ENCODE results near the gene PON2. TPM values are rescaled to one million over a fixed set of nuclear protein-coding genes. Genes with fewer than 3 reads are reported as not detected.

PON2 gene
- total and polyA plus RNA-seq, 2 of the 13 experiments (the other 11 are each of a cell fraction or from before 2014, with no cell fraction given) = 202 to 217 TPM

DNA sequence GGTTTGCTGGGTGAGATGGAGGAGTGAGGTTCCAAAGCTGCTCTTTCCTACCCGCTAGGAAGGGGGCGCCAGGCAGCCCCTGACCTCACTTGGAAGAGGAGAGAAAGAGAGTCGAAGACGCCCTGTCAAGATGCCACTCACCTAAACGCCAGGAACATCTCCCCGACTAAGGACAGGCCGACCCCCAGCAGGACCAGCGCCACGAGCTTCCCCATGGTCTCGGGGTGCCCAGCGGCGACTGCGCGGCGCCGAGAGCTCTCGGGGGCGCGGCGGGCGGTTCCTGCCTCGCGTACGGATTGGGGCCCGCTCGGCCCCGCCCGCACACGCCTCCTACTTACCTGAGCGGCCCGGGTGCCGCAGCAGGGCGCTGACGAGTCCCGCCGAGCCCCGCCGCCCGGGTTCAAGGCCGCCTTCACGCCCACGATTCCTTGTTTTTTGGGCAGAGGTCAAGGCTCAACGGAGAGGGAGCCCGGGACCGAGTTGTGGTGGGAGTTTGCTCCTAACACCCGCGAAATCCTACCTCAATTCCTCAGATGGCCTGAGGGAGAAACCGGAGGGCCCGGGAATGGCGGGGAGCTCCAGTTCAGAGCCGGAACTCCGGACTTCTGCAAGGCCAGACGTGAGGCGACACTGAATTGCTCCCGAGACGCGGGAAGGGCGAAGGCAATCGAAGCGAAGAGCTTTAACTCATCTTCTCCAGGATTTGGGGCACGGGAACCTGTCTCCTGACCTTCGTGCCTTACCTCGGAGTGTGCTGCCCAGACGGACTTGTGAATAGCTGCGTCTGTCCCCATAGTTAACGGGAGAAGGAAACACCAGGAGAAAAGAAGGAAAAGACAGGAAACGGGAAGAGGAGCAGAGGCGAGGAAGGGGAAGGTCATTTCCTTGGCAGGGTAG is 38.4 kb downstream of the PON2 start, which contains the start of gene PON3 (continued):
- TF ChIP-seq, protein P1, sequence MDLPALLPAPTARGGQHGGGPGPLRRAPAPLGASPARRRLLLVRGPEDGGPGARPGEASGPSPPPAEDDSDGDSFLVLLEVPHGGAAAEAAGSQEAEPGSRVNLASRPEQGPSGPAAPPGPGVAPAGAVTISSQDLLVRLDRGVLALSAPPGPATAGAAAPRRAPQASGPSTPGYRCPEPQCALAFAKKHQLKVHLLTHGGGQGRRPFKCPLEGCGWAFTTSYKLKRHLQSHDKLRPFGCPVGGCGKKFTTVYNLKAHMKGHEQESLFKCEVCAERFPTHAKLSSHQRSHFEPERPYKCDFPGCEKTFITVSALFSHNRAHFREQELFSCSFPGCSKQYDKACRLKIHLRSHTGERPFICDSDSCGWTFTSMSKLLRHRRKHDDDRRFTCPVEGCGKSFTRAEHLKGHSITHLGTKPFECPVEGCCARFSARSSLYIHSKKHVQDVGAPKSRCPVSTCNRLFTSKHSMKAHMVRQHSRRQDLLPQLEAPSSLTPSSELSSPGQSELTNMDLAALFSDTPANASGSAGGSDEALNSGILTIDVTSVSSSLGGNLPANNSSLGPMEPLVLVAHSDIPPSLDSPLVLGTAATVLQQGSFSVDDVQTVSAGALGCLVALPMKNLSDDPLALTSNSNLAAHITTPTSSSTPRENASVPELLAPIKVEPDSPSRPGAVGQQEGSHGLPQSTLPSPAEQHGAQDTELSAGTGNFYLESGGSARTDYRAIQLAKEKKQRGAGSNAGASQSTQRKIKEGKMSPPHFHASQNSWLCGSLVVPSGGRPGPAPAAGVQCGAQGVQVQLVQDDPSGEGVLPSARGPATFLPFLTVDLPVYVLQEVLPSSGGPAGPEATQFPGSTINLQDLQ (CRISPR knock-in tag; IDR thresholded peaks at IDR 0.05) = peak; percentile 64
- TF ChIP-seq AGO2 (optimal IDR thresholded peaks at IDR 0.05; ENCODE audit: low read depth, low read length) (peak; percentile 33), GATAD1 (CRISPR knock-in tag; IDR thresholded peaks at IDR 0.05) (peak; percentile 35; the same call in 1 of the 2 replicates), HDAC6 (IDR thresholded peaks at IDR 0.05; ENCODE audit: low read depth, low read length) (no peak), ZNF253 (CRISPR knock-in tag; IDR thresholded peaks at IDR 0.05; ENCODE audit: borderline replicate concordance) (no peak), RCOR2 (CRISPR knock-in tag; IDR thresholded peaks at IDR 0.05) (no peak), U2AF2 (IDR thresholded peaks at IDR 0.05; ENCODE audit: low read depth, low read length) (no peak), RFX3 (CRISPR knock-in tag; IDR thresholded peaks at IDR 0.05) (no peak), ZNF768 (CRISPR knock-in tag; IDR thresholded peaks at IDR 0.05) (peak; percentile 40; the same call in 1 of the 2 replicates), ZFP1 (CRISPR knock-in tag; IDR thresholded peaks at IDR 0.05) (no peak), NCOR1 (IDR thresholded peaks at IDR 0.05; ENCODE audit: borderline replicate concordance, low read length) (peak; percentile 16; the same call in 1 of the 2 replicates), TAF15 (IDR thresholded peaks at IDR 0.05; ENCODE audit: low read depth, low read length, poor library complexity, severe bottlenecking) (no peak), ZNF878 (CRISPR knock-in tag; IDR thresholded peaks at IDR 0.05) (0 out of 2 replicates have a peak, but pooled peaks have one; percentile 10), RORA (CRISPR knock-in tag; IDR thresholded peaks at IDR 0.05) (no peak), PHF5A (CRISPR knock-in tag; IDR thresholded peaks at IDR 0.05; ENCODE audit: low read depth, unreplicated experiment) (no peak)
- TF ChIP-seq, protein P2, sequence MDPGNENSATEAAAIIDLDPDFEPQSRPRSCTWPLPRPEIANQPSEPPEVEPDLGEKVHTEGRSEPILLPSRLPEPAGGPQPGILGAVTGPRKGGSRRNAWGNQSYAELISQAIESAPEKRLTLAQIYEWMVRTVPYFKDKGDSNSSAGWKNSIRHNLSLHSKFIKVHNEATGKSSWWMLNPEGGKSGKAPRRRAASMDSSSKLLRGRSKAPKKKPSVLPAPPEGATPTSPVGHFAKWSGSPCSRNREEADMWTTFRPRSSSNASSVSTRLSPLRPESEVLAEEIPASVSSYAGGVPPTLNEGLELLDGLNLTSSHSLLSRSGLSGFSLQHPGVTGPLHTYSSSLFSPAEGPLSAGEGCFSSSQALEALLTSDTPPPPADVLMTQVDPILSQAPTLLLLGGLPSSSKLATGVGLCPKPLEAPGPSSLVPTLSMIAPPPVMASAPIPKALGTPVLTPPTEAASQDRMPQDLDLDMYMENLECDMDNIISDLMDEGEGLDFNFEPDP (CRISPR knock-in tag; conservative IDR thresholded peaks at IDR 0.05) = 0 out of 2 replicates have a peak, but pooled peaks have one; percentile 69
- TF ChIP-seq, protein P3, sequence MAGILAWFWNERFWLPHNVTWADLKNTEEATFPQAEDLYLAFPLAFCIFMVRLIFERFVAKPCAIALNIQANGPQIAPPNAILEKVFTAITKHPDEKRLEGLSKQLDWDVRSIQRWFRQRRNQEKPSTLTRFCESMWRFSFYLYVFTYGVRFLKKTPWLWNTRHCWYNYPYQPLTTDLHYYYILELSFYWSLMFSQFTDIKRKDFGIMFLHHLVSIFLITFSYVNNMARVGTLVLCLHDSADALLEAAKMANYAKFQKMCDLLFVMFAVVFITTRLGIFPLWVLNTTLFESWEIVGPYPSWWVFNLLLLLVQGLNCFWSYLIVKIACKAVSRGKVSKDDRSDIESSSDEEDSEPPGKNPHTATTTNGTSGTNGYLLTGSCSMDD (CRISPR knock-in tag; IDR thresholded peaks at IDR 0.05) = no peak
- TF ChIP-seq, protein P4, sequence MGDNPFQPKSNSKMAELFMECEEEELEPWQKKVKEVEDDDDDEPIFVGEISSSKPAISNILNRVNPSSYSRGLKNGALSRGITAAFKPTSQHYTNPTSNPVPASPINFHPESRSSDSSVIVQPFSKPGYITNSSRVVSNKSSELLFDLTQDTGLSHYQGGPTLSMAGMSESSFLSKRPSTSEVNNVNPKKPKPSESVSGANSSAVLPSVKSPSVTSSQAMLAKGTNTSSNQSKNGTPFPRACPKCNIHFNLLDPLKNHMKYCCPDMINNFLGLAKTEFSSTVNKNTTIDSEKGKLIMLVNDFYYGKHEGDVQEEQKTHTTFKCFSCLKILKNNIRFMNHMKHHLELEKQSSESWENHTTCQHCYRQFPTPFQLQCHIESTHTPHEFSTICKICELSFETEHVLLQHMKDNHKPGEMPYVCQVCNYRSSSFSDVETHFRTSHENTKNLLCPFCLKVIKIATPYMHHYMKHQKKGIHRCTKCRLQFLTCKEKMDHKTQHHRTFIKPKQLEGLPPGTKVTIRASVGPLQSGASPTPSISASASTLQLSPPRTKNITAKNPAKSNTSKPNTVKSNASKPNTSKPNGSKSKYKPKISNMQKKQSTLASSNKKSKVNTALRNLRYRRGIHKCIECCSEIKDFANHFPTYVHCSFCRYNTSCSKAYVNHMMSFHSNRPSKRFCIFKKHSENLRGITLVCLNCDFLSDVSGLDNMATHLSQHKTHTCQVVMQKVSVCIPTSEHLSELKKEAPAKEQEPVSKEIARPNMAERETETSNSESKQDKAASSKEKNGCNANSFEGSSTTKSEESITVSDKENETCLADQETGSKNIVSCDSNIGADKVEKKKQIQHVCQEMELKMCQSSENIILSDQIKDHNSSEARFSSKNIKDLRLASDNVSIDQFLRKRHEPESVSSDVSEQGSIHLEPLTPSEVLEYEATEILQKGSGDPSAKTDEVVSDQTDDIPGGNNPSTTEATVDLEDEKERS (CRISPR knock-in tag; IDR thresholded peaks at IDR 0.05) = no peak
- TF ChIP-seq, protein P5, sequence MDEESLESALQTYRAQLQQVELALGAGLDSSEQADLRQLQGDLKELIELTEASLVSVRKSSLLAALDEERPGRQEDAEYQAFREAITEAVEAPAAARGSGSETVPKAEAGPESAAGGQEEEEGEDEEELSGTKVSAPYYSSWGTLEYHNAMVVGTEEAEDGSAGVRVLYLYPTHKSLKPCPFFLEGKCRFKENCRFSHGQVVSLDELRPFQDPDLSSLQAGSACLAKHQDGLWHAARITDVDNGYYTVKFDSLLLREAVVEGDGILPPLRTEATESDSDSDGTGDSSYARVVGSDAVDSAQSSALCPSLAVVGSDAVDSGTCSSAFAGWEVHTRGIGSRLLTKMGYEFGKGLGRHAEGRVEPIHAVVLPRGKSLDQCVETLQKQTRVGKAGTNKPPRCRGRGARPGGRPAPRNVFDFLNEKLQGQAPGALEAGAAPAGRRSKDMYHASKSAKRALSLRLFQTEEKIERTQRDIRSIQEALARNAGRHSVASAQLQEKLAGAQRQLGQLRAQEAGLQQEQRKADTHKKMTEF (CRISPR knock-in tag; IDR thresholded peaks at IDR 0.05) = peak; percentile 72; the same call in 1 of the 2 replicates

All from HepG2 (cell line).